IMR-90 (cell line): ENCODE measurements around the gene PLCH1. TPM values are rescaled to one million over a fixed set of nuclear protein-coding genes. Genes with fewer than 3 reads are reported as not detected.

Experiments used
- ATAC-seq: fragments of 200-7000 bp; cut with Tn5 transposase; 2 replicates; pipeline ENCODE4 v1.9.1; 2020; ENCODE audit warnings: low read depth, mild to moderate bottlenecking, moderate library complexity
- BruUV-seq: library from RNA; stranded (reverse); fragments of 400-500 nt; replicated peaks from 2 replicates; lab custom pipeline; 2021; lab: Mats Ljungman, UMichigan
- CTCF ChIA-PET: fragments of 300-600 bp; formaldehyde crosslinking; extraction: SDS; loops from one replicate; lab custom pipeline; 2021; ENCODE audit warnings: antibody characterized with exemption; lab: Yijun Ruan, JAX
- POLR2A ChIA-PET: fragments of 300-600 bp; sonication (Branson Sonifier 250); formaldehyde crosslinking; loops from one replicate; lab custom pipeline; 2022; ENCODE audit warnings: antibody characterized with exemption; ENCODE audit not compliant: unreplicated experiment; lab: Charles Lee
- DNase-seq: peaks from one replicate; pipeline ENCODE4 v3.0.0; 2013
- H2AFZ ChIP-seq: replicated peaks from 2 replicates; pipeline ENCODE3; 2013; ENCODE audit warnings: low read length, mild to moderate bottlenecking; ENCODE audit not compliant: poor library complexity
- H2AK5ac ChIP-seq: 2 replicates; pipeline ENCODE4 v1.6.1; 2013; ENCODE audit warnings: low read depth, low read length, inconsistent platforms
- H2AK9ac ChIP-seq: replicated peaks from 2 replicates; pipeline ENCODE3; 2013; ENCODE audit warnings: mild to moderate bottlenecking, low read depth, low read length, moderate library complexity; ENCODE audit not compliant: poor library complexity
- H2BK120ac ChIP-seq: 2 replicates; pipeline ENCODE4 v1.6.1; 2013; ENCODE audit warnings: low read depth, low read length, inconsistent platforms
- H2BK15ac ChIP-seq: 3 replicates; pipeline ENCODE4 v1.6.1; 2013; ENCODE audit warnings: low read depth, low read length, inconsistent platforms
- H2BK20ac ChIP-seq: 2 replicates; pipeline ENCODE4 v1.6.1; 2013; ENCODE audit warnings: low read depth, mild to moderate bottlenecking, inconsistent platforms, low read length, moderate library complexity
- H2BK5ac ChIP-seq: 2 replicates; pipeline ENCODE4 v1.6.1; 2013; ENCODE audit warnings: mild to moderate bottlenecking, low read depth, low read length, inconsistent platforms; ENCODE audit not compliant: poor library complexity, severe bottlenecking
- H3K14ac ChIP-seq: replicated peaks from 2 replicates; pipeline ENCODE4 v1.6.1; 2013; ENCODE audit warnings: low read depth, low read length, inconsistent platforms
- H3K18ac ChIP-seq: 2 replicates; pipeline ENCODE4 v1.6.1; 2013; ENCODE audit warnings: low read depth, low read length, control low read depth
- H3K23ac ChIP-seq: 2 replicates; pipeline ENCODE4 v1.6.1; 2013; ENCODE audit warnings: low read depth, low read length, inconsistent platforms
- H3K27ac ChIP-seq: 2 replicates; pipeline ENCODE4 v1.5.1; 2013; ENCODE audit warnings: mild to moderate bottlenecking, control low read depth, low read length; ENCODE audit not compliant: insufficient read depth
- H3K27me3 ChIP-seq: 2 replicates; pipeline ENCODE4 v1.6.1; 2013; ENCODE audit warnings: low read length; ENCODE audit not compliant: control insufficient read depth, insufficient read depth
- H3K36me3 ChIP-seq: 2 replicates; pipeline ENCODE4 v1.6.1; 2013; ENCODE audit warnings: low read length, mixed read lengths; ENCODE audit not compliant: control insufficient read depth, insufficient read depth
- H3K4ac ChIP-seq: 2 replicates; pipeline ENCODE4 v1.6.1; 2013; ENCODE audit warnings: low read depth, low read length, inconsistent platforms
- H3K4me1 ChIP-seq: 2 replicates; pipeline ENCODE4 v1.6.1; 2013; ENCODE audit warnings: low read length, mixed read lengths; ENCODE audit not compliant: control insufficient read depth, insufficient read depth
- H3K4me2 ChIP-seq: 2 replicates; pipeline ENCODE4 v1.6.1; 2013; ENCODE audit warnings: low read depth, mild to moderate bottlenecking, control low read depth, low read length, moderate library complexity
- H3K4me3 ChIP-seq: 2 replicates; pipeline ENCODE4 v1.5.1; 2013; ENCODE audit warnings: low read depth, mild to moderate bottlenecking, control low read depth, low read length, moderate library complexity; ENCODE audit not compliant: insufficient read depth
- H3K56ac ChIP-seq: 2 replicates; pipeline ENCODE4 v1.6.1; 2013; ENCODE audit warnings: low read length, inconsistent platforms; ENCODE audit not compliant: insufficient read depth; ENCODE audit errors: extremely low read depth
- H3K79me1 ChIP-seq, 2 experiments: 2 replicates each; pipeline ENCODE4 v1.6.1; 2013; ENCODE audit warnings: low read length in 2 of 2, inconsistent platforms in 1 of 2, low read depth in 1 of 2
- H3K9ac ChIP-seq: 2 replicates; pipeline ENCODE4 v1.6.1; 2013; ENCODE audit warnings: low read depth, low read length, control low read depth
- H3K9me1 ChIP-seq: 2 replicates; pipeline ENCODE4 v1.6.1; 2013; ENCODE audit warnings: low read length, inconsistent platforms; ENCODE audit not compliant: insufficient read depth
- H3K9me3 ChIP-seq: 2 replicates; pipeline ENCODE4 v1.6.1; 2013; ENCODE audit warnings: low read length; ENCODE audit not compliant: control insufficient read depth, insufficient read depth
- H4K20me1 ChIP-seq: 2 replicates; pipeline ENCODE4 v1.6.1; 2013; ENCODE audit warnings: low read length, inconsistent platforms; ENCODE audit not compliant: insufficient read depth
- H4K5ac ChIP-seq: 2 replicates; pipeline ENCODE4 v1.6.1; 2013; ENCODE audit warnings: mild to moderate bottlenecking, low read depth, low read length, control low read depth
- H4K8ac ChIP-seq, 2 experiments: 2 replicates each; pipeline ENCODE4 v1.6.1; 2013; ENCODE audit warnings: low read depth in 2 of 2, low read length in 2 of 2, control low read depth in 1 of 2, inconsistent platforms in 1 of 2
- H4K91ac ChIP-seq: 2 replicates; pipeline ENCODE4 v1.6.1; 2013; ENCODE audit warnings: low read depth, low read length, inconsistent platforms; ENCODE audit not compliant: insufficient read depth
- CEBPB ChIP-seq: IDR thresholded peaks from 2 replicates; pipeline ENCODE4 v1.6.1; 2012; ENCODE audit warnings: low read depth, low read length, improper control_type of control experiment
- CHD1 ChIP-seq: IDR thresholded peaks from 2 replicates; pipeline ENCODE4 v1.6.1; 2012; ENCODE audit warnings: low read depth, low read length, improper control_type of control experiment
- NFE2L2 ChIP-seq: fragments of 150-350 bp; IDR thresholded peaks from 2 replicates; pipeline ENCODE4 v1.6.1; 2016; ENCODE audit warnings: low read depth, mild to moderate bottlenecking, low read length
- RAD21 ChIP-seq: IDR thresholded peaks from 2 replicates; pipeline ENCODE4 v1.6.1; 2012; ENCODE audit warnings: low read length, improper control_type of control experiment
- RCOR1 ChIP-seq: IDR thresholded peaks from 2 replicates; pipeline ENCODE4 v1.6.1; 2012; ENCODE audit warnings: mild to moderate bottlenecking, low read length, improper control_type of control experiment; ENCODE audit not compliant: insufficient replicate concordance
- SMC3 ChIP-seq: fragments of 150-350 bp; IDR thresholded peaks from 2 replicates; pipeline ENCODE4 v1.6.1; 2016; ENCODE audit warnings: low read depth, mild to moderate bottlenecking, antibody characterized with exemption, low read length, moderate library complexity
- WGBS, 2 experiments: methylation state at CpG; one replicate each; pipeline versions ENCODE4 v1.1.5 to v1.1.7; 2013; ENCODE audit warnings: missing lambda C conversion rate in 2 of 2; ENCODE audit not compliant: insufficient read length in 1 of 2; ENCODE audit errors: extremely low coverage in 2 of 2; 5-methylcytosine and 5-hydroxymethylcytosine counted together
- dilution Hi-C: fragments of 300-500 bp; cut with HindIII; formaldehyde crosslinking; loops from one replicate; pipeline ENCODE4 v1.14.3; 2018; ENCODE audit warnings: low sequenced_read_pairs; ENCODE audit not compliant: unreplicated experiment
- in situ Hi-C: fragments of 300-500 bp; cut with MboI; formaldehyde crosslinking; loops from 3 replicates; pipeline ENCODE4 v1.14.3; 2019; ENCODE audit warnings: low sequenced_read_pairs, inconsistent platforms, mixed read lengths
- intact Hi-C: fragments of 100-400 bp; cut with micrococcal nuclease; formaldehyde crosslinking; loops from 2 replicates; pipeline ENCODE4 v1.10.0; 2022
- polyA plus RNA-seq, 3 experiments: library from polyadenylated mRNA; depleted of rRNA; stranded (reverse); fragments of >200 nt; gene quantifications; 2 replicates each; pipeline ENCODE4 v1.2.3, GENCODE V29; 2012; ENCODE audit warnings: low replicate concordance in 1 of 3
- total RNA-seq: library from RNA; depleted of rRNA; stranded (reverse); fragments of >200 nt; gene quantifications from 2 replicates; pipeline ENCODE4 v1.2.3, GENCODE V29; 2012
- TF ChIP-seq, protein P1 (sequence below): fragments of 150-350 bp; IDR thresholded peaks from 2 replicates; pipeline ENCODE4 v1.6.1; 2017; ENCODE audit warnings: mild to moderate bottlenecking, antibody characterized with exemption, low read length, low read depth
- TF ChIP-seq, protein P2 (sequence below): conservative IDR thresholded peaks from 2 replicates; pipeline ENCODE4 v1.5.1; 2012; ENCODE audit warnings: mild to moderate bottlenecking, low read depth, low read length, improper control_type of control experiment

Gene PLCH1
- total and polyA plus RNA-seq, 2 of the 4 experiments (the other 2 are of a cell fraction) = not detected

GRCh38 chr3:155730843-155731242 lies 14.0 kb downstream of the PLCH1 start:
- Histone ChIP-seq H3K36me3 (no peaks in the 10 kb centered on the region), H2BK120ac (no peak overlapping the region), H3K14ac (no peak overlapping the region), H3K9me3 (no peaks in the 10 kb centered on the region), H3K4me3 (no peak overlapping the region), H2AFZ (no peak overlapping the region), H4K5ac (no peak overlapping the region), H4K91ac (no peak overlapping the region), H3K4me1 (no peaks in the 10 kb centered on the region), H4K8ac (no peak overlapping the region), H3K56ac (no peak overlapping the region), H2BK20ac (no peak overlapping the region), H2AK9ac (no peak overlapping the region), H4K20me1 (no peaks in the 10 kb centered on the region), H2BK5ac (no peak overlapping the region), H3K4ac (no peak overlapping the region), H2AK5ac (no peak overlapping the region), H3K18ac (no peak overlapping the region), H3K27ac (no peak overlapping the region), H3K4me2 (no peak overlapping the region), H3K27me3 (peaks cover 2% of the 10 kb centered on the region; the same call in 1 of the 2 replicates), H3K79me1 (no peaks in the 10 kb centered on the region), H2BK15ac (no peak overlapping the region), H3K23ac (no peak overlapping the region), H3K9ac (no peak overlapping the region), H3K9me1 (no peaks in the 10 kb centered on the region)
- dilution Hi-C loops (no loop called here), in situ Hi-C loops (no loop called here), intact Hi-C loops (no loop called here)
- DNase-seq = no peak
- ChIA-PET CTCF (no interaction called here), POLR2A (no interaction called here)
- no TSS peak for BruUV-seq
- TF ChIP-seq SMC3 (no peak), RAD21 (no peak), NFE2L2 (no peak), CHD1 (no peak), RCOR1 (no peak), CEBPB (no peak)
- TF ChIP-seq, protein P1, sequence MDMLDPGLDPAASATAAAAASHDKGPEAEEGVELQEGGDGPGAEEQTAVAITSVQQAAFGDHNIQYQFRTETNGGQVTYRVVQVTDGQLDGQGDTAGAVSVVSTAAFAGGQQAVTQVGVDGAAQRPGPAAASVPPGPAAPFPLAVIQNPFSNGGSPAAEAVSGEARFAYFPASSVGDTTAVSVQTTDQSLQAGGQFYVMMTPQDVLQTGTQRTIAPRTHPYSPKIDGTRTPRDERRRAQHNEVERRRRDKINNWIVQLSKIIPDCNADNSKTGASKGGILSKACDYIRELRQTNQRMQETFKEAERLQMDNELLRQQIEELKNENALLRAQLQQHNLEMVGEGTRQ = no peak
- TF ChIP-seq, protein P2, sequence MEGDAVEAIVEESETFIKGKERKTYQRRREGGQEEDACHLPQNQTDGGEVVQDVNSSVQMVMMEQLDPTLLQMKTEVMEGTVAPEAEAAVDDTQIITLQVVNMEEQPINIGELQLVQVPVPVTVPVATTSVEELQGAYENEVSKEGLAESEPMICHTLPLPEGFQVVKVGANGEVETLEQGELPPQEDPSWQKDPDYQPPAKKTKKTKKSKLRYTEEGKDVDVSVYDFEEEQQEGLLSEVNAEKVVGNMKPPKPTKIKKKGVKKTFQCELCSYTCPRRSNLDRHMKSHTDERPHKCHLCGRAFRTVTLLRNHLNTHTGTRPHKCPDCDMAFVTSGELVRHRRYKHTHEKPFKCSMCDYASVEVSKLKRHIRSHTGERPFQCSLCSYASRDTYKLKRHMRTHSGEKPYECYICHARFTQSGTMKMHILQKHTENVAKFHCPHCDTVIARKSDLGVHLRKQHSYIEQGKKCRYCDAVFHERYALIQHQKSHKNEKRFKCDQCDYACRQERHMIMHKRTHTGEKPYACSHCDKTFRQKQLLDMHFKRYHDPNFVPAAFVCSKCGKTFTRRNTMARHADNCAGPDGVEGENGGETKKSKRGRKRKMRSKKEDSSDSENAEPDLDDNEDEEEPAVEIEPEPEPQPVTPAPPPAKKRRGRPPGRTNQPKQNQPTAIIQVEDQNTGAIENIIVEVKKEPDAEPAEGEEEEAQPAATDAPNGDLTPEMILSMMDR = no peak
- ATAC-seq = no peak
- no CpG with 5 or more reads among the region's 2 CpGs for WGBS, 2 experiments
